Activated CD4-positive, alpha-beta T cell treated with anti-CD3 and anti-CD28 coated beads, Interleukin-2, Interleukin-6, amounts not matched to agents 100 ng/mL and 50 ng/mL, durations not matched to agents 16 hours and 8 hours (primary cell): ENCODE results near the gene TMEM106C.
"Not testable (repeated sequence)": the region's sequence is repeated elsewhere in the genome, so short reads cannot be mapped to it uniquely, and the experiment has no call there.

Experiments
- DNase-seq: peaks from one replicate; pipeline ENCODE4 v3.0.0-alpha.2; 2020

Gene TMEM106C

DNA sequence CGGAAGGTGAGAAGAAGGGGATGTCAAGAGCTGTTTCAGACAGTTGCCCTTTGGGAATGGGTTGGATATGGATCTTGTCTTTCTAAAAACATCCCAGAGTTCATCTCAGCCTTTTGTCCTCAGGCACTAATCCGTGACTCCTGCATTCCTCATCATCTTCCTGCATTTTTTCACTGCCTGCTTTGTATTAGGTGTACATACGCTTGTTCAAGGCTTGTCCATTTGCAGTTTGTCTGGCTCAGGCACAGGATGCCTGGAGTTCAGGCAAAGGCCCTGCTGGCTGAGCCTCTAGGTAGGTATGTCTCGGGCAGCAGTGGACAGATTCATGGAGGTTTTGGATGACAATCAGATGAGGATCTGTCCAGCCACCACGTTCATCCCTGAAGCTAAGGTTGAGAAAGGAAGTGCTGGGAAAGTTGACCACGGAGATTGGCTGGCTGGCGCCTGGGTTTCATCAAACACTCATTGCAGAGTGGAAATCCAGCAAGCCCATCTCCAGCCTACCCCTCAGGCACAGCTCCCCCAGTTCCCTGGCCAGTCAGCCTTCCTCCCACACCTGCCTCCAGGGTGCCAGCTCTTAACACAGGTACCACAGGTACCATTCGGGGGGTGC is 12.4 kb upstream of the TMEM106C start:
- DNase-seq: no peak

DNA sequence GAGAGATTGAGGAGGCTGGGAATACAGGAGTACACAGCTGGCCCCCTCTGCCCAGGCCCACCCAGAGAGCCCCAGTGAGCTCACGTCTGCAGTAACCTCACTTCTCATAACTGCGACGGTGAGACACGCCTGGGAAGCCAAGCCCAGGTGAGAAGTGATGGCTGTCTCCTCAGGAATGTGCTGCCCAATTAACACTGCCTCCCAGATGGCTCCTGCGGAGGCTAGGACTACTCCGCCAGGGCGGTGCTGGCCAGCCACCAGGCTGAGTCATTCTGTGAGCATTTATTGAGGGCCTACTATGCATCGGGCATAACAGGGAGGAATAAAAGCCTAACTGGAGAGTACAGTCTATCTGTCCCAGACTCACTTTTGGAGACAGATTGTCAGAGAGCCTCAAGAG is 9.3 kb upstream of the TMEM106C start:
- no peak for DNase-seq

DNA sequence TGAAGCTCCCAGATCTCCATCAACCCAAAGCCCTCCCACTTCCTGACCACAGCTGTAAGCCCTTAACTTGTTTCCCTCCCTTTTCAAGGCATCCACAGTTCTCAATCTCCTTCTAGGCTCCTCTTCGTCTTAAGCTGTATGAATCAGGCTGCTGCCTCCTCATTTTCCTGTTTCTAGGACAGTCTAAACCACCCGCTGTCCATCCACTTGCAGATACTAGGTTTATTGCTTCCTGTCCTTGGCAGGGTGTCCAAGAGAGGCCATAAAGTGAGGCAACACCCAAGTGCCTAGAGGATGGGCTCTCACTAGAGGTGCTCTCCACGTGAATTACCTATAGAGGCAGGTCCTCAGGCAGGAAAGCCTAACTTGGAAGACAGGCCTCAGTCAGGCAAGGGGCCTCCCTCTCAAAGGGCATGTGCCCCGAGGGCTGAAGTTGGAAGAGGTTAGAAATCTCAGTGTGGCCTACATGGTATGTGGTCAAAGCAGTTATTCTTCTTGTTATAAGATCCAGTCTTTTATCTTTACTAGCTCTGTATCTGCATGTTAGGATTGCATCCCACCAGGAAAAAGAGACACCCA is 8.8 kb upstream of the TMEM106C start:
- DNase-seq: no peak

DNA sequence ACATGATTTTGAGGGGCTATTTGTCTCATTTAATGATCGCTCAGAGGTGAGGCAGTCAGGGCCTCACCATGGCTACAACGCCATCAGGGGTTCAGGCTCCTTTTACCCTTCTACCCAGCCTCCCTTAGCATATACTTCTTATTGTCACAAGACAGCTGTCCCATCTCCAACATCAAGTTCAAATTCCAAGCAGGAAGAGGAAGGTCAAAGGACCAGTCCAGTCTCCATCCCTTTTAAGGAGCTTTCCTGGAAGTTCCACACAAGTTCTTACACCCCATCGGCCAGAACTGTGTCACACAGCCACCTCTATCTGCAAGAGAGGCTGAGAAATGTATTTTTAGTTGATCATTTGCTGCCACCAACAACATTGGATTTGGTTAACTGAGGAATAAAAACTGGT is 8.3 kb upstream of the TMEM106C start:
- DNase-seq: no peak

DNA sequence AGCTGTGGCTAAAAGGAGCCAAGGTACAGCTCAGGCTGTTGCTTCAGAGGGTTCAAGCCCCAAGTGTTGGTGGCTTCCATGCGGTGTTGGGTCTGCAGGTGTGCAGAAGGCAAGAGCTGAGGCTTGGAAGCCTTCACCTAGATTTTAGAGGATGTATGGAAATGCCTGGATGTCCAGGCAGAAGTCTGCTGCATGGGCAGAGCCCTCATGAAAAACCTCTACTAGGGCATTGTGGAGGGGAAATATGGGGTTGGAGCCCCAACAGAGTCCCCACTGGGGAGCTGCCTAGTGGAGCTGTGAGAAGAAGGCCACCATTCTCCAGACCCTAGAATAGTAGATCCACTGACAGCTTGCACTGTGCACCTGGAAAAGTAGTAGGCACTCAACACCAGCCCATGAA is 5.7 kb upstream of the TMEM106C start:
- not testable (repeated sequence) for DNase-seq

DNA sequence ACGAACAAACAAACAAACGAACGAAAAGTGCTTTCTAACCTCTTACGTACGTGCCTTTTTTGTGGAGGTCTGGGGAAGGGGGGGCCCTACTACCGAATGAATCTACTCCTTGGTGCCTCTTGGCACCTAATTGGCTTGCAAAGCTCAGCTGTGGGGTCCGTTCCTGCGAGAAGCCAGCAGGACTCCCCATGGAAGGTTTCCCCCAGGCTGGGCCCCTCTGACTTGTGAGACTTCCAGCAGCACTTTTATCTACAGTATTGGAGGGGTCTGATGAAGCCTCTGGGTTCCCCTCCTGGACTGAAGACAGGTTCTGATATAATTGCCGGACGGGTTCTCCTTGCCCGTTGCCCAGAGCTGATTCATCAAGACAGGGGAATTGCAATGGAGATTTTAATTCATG is 1.2 kb upstream of the TMEM106C start:
- no peak for DNase-seq

DNA sequence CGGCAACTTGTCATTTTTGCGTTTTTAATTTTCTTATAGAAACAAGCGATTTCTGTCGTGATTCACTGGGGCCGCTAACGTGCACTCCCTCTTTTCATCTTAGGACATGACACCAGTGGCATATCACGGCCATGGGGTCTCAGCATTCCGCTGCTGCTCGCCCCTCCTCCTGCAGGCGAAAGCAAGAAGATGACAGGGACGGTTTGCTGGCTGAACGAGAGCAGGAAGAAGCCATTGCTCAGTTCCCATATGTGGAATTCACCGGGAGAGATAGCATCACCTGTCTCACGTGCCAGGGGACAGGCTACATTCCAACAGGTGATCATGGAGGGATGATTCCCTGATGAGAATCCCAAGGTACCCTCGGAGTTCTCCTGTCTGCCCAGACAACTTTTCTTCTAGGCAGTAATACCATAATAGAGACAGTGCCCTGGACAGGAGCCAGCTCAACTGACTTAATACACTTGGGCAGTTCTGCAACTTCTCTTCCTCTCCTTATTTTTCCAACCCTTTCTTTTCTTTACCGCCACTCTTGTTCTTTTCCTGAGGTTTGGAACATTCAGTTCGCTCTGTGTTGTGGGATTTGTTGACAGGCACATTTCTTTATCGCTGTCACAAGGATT is 821 bp downstream of the TMEM106C start:
- DNase-seq: peak; percentile 20

DNA sequence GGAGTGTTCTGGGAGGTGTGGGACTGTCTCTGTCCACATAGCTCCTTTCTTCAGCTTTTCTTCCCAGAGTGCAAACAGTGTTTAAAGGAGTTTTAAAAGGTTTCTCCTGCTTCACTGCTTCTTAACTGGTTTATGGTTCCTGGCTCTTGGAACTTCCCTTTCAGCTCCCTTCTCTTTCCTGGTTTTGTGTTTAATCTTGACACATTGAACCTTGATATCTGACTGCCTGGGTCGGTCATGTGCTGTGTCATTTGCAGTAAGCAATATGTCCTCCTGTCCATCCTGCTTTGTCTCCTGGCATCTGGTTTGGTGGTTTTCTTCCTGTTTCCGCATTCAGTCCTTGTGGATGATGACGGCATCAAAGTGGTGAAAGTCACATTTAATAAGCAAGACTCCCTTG is 2.2 kb downstream of the TMEM106C start:
- DNase-seq: no peak

DNA sequence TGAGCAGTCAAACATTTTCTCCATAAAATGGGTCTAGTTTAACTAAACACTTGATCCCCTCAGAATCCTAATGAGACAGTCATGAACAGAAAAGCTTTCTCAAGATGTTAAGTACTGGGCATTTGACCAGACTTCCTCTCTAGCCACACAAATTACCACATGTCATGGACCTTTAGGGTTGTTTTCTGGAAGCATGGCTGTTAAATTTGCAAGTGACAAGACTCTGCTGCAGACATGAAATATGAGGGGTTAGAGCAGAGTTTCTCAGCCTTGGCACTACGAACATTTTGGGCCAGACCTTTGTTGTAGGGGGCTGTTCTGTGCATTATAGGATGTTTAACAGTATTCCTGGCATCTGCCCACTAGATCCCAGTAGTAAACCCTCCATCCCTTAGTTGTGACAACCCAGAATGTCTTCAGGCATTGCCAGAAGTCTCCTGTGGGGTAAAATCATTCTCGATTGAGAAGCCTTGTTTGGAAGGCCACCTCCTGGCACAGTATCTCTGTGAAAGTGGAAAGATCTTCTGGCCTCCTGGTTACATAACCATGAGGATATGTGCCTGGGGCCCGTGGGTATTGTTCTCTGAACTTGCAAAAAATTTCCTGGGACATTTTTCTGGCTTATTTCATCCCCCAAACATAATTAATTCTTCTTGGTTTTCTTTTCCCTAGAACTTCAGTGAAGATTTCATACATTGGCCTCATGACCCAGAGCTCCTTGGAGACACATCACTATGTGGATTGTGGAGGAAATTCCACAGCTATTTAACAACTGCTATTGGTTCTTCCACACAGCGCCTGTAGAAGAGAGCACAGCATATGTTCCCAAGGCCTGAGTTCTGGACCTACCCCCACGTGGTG is 4.3 kb downstream of the TMEM106C start:
- DNase-seq: no peak

DNA sequence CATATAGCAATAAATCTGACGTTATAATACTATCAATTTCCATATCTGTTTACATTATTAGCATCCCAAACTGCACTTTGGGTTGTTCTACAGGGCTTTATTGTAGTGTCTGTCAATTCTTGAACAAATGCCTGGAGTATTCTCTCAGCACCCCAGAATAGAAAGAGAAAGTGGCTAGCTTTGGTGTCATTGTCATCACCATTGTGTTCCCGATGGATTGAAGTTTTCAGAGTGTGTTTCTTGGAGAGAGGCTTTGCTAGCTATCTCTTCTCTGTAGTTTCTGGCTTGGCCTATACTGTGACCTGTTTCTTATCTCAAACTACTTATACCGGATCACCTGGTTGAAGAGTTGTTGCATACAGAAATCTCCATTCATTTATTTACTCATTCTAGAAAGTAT is 6.4 kb downstream of the TMEM106C start:
- no peak for DNase-seq

DNA sequence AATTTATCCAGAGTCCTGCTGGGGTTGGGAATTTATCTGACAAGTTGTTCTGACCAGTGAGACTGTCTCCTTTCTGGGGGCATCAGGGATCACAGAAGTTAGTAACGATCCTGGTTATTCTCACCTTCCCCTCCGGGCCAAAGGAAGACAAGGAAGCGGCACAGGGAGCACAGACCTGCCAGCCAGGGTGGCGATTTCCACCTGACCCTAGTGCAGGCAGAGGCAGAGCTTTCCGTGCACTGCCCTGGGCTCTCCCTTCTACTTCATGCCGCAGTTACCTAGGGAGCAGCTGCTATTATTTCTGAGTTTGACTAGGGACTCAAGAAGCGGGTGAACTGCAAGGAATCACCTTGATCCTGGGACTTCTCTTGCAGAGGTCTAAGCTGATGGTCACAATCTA is 7.4 kb downstream of the TMEM106C start:
- no peak for DNase-seq

DNA sequence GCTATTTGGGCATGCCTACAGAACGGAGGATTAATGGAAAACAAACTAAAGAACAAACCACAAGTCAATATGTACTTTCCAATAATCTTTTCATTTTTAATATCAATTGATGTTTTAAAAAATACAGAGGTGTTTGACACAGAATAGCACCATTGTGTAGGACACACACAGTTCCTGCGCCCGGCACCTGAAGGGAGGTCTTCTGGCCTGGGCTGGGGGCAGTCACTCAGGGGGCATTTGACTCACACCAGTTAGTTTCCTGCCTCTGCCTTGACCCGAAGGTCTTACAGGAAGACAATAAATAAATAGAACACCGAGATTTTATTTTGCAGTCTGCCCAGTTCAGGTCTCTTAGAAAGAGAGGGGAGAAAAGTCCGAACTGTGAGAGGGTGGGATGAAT is 9.5 kb downstream of the TMEM106C start:
- no peak for DNase-seq

DNA sequence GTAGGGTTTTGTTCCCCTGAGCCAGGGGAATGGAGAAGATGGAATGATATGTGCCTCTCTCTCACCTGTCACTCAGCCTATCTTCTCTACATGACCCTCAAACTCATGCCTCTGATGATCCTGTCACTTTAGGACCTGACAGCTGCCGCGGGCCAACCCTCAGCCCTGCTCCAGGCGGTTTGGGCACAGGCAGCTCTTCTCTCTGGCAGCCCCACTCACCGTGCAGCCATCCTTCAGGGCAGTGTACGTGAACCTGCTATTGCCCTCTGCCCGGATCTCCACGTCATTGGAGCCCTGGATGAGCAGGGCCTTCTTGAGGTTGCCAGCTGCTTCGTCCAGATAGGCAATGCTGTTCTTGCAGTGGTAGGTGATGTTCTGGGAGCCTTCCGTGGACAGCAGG is 10.5 kb downstream of the TMEM106C start:
- no peak for DNase-seq

DNA sequence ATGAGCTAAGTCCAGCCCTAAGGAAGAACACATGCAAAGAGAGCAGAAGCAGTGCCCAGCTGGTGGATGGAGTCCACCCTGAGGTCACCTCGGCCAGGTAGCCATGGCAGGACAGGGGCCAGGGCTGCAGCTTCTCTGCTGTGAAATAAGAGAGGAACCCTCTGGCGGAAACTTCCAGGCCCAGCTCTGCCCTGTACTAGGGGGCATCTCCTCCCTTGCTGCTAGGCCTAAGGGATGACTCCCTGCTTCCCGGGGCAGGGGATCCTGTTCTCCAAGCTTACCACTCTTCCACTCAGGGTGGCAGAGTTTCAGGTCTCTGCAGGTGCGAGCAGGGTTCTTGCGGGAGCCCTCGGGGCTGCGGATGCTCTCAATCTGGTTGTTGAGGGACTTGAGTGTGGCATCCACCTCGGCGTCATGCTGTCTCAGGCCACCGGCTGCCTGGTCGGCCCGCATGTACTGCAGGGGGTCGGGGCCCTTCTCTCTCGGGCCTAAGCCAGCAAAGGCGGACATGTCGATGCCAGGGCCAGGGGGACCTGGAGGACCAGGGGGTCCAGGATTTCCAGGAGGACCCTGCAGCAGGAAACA is 11.7 kb downstream of the TMEM106C start:
- DNase-seq: no peak

DNA sequence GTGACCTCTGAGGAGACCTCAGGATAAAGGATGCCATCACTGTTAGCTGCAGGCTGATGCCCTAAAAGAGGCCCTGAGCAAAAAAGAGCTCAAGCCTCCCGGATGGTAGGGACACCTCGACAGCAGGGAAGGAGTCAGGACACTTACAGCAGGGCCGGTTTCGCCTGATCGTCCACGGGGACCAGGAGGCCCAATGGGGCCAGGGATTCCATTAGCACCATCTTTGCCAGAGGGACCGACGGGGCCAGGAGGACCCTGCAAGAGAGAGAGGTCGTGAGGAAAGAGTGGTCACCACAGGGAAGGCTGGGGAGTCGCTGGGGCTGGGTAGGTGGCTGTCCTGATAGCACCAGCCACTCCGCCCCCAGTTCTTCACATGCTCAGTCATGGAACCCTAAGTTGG is 12.4 kb downstream of the TMEM106C start:
- no peak for DNase-seq

DNA sequence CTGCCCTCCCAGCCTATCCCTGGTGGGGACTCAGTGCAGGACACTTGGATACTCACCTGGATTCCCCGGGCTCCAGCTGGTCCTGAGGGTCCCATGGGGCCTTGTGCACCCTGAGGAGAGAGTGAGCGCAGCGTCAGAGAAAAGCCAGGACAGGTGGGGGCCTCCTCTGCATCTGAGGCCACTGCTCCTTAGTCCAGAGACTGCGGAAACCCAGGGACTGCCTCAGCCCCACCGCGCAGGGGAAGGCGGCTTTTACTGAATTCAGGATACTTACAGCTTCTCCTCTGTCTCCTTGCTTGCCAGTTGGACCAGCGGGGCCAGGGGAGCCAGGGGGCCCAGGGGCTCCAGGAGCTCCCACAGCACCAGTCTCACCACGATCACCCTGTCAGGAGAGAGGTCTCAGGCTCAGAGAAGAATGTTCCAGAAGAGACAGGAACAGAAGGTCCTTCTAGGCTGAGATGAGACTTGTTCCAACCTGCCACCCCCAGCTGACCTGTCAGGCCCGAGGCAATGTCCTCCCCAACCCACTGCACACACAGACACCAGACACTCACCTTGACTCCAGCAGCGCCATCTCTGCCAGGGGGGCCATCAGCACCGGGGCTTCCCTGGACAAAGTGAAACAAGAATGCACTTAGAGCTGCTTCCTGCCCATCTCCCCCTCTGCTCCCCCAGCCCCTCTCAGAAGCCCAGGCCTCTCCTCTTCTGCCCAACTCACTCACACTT is 13.8 kb downstream of the TMEM106C start:
- no peak for DNase-seq

DNA sequence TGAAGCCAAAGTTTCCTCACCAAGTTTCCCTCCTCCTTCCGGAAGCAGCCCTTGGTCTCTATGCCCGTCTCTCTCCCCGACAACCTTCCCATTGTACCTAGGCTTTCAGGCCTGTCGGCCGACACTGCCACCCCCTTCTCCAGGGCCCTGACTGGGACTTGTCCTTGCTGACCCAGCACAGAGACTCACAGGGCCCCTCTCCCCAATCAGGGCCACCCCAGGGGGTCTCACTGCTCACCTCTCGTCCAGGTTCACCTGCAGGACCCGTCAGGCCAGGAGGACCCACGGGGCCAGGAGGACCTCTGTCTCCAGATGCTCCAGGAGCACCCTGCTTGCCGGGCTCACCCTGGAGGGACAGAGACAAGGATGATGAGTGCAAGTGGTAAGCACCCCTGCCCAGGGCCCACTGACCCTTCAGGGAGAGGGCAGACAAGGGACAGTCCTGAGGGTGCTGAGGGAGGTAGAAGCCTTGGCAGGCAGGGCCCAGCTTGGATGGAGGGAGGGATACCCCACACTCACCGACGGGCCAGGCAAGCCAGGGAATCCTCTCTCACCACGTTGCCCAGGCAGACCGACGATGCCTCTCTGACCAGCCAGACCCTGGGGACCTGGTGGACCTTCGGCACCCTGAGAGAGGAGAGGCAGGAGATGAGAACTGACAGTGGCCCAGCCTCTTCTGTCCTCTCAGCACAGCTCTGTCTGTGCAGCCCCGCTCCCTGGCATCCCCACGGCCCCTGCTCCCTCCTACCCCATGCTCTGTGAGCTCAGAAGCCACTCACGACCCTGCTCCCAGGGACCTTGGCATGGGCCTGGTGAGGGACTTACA is 14.6 kb downstream of the TMEM106C start:
- no peak for DNase-seq

DNA sequence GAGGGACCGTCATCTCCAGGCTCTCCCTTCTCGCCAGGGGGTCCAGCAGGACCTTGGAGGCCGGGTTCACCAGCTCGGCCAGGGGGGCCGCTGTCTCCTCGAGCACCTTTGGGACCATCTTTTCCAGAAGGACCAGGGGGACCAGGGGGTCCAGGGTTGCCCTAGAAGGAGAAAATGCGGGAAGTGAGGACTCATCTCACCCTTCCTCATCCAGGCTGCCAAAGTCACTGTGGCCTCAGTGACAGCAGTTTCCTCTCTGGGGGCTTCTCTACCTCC is 15.1 kb downstream of the TMEM106C start:
- no peak for DNase-seq

DNA sequence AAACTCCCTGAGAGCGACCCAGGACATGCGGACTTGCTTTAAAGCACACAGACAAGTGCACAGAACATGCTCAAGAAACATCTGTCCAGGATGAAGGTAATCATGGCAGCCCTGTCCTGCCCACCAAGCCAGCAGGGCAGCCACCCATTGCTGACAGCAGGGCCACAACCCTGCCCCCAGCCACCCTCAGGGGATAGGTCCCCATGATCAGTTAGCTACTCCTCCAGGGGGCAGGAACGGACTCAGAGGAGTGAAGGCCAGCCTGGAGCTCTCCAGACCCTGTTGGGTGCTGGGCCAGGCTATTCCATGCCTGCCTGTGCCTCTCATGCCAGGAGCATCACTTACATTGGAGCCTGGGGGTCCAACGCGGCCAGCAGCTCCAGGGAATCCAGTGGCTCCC is 15.8 kb downstream of the TMEM106C start:
- DNase-seq: no peak

DNA sequence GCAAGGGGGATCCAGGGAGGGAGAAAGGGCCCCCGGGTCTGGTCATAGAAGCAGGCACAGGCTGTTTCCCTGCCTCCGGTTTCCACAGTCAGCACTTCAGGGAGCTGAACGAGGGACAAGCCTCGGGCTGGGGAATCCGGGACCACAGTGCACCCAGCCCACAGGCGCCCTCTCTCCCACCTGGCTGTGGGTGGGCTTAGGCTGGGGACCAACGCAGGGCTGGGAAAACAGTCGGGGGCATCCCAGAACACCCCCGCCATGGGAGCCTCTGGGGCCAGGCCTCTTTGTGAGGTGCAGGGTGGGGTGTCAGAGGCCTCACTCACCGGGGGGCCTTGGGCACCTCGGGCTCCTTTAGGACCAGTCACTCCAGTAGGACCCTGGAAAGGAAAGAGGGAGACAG is 16.3 kb downstream of the TMEM106C start:
- no peak for DNase-seq

DNA sequence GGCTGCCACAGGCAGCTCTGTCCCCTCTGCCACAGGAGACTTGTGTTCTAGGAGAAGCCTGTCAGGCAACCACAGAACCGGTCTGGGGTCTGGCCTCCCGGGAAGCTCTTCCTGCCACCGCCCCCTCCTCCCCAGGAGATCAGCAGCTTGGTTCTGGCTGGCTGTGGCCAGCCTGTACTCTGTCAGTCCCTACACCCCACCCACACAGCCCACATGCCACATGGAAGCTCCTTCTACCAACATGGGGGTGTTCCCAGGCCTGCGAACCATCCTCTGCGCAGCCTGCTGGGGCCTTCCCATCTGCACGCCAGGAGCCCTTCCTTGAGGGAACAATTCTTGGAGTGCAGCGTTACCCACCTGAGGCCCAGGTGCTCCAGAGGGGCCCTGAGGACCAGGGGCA is 16.8 kb downstream of the TMEM106C start:
- no peak for DNase-seq
